Measurements from ENCODE around the gene ELP5. TPM values are rescaled to one million over a fixed set of nuclear protein-coding genes. Genes with fewer than 3 reads are reported as not detected.
A peak's percentile ranks its signal among the peaks of the same experiment; 100 is the strongest.

ELP5 gene
- total and polyA plus RNA-seq, 2 experiments from 2014 or later, result 30.6 to 49.6 TPM

DNA sequence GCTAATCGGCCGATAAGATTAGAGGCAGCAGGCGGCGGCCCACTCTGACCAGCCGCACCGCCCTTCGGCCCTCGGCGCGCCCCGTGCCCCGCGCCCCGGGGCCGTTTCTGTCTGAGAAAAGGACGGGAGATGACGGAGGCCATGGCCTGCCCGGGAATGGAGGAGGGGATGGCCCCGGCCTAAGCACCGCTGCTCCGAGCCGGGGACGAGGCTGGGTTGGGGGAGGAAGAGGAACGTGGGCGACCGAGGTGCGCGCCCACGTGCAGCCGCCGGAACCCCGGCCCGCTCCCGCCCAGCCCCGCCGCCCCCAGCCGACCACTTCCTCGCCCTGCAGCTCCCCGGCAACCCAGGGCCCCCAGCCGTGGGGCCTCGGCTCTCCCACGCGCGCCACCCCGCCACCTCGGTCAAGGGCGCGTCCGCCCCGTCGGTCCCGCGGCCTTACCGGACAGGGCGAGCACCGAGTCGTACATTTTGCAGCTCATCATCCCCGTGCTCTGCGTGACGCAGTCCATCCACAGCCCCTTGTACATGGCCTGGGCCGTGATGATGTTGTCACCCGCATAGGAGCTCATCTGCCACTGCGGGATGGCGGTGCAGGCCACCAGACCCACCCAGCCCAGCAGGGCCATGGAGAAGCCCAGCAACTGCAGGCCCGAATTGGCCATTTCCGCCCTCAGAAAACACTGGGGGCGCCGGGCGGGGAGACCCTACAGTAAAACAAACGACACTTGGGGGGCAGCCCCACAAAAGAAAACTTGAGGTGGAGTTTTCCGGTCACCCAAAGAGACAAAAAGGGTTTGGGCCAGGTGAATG lies 9.6 kb downstream of the ELP5 start:
- H3K27me3 ChIP-seq, result peaks cover 5% of the 10 kb centered on the region
- no peaks in the 10 kb centered on the region for H3K36me3 ChIP-seq (replicated peaks; ENCODE audit: insufficient read depth, low read depth)
- H3K4me2 ChIP-seq, result peak overlapping the region; percentile 78
- peak; percentile 38 for DNase-seq (ENCODE audit: low spot score)
- no peaks in the 10 kb centered on the region for H3K9me2 ChIP-seq (replicated peaks; ENCODE audit: insufficient read depth)
- H2AFZ ChIP-seq, result peak overlapping the region; percentile 61
- TF ChIP-seq EZH2phosphoT487 (IDR thresholded peaks at IDR 0.05; ENCODE audit: low read depth, severe bottlenecking, unreplicated experiment) (peak; percentile 30), EZH2 (IDR thresholded peaks at IDR 0.05; ENCODE audit: borderline replicate concordance) (no peak)
- no peaks in the 10 kb centered on the region for H4K20me1 ChIP-seq (ENCODE audit: insufficient read depth, poor library complexity, severe bottlenecking)
- H3K4me1 ChIP-seq (ENCODE audit: insufficient read depth), result peaks cover 34% of the 10 kb centered on the region
- peak overlapping the region; percentile 94 for H3K27ac ChIP-seq
- H3K9me3 ChIP-seq (ENCODE audit: low read depth), result no peaks in the 10 kb centered on the region
- peaks cover 41% of the 10 kb centered on the region for H3K79me2 ChIP-seq
- H3K4me3 ChIP-seq, result peak overlapping the region; percentile 87
- WGBS (ENCODE audit: low lambda C conversion rate, missing lambda C conversion rate), result 6% methylated on average over 45 of the region's 71 CpGs

DNA sequence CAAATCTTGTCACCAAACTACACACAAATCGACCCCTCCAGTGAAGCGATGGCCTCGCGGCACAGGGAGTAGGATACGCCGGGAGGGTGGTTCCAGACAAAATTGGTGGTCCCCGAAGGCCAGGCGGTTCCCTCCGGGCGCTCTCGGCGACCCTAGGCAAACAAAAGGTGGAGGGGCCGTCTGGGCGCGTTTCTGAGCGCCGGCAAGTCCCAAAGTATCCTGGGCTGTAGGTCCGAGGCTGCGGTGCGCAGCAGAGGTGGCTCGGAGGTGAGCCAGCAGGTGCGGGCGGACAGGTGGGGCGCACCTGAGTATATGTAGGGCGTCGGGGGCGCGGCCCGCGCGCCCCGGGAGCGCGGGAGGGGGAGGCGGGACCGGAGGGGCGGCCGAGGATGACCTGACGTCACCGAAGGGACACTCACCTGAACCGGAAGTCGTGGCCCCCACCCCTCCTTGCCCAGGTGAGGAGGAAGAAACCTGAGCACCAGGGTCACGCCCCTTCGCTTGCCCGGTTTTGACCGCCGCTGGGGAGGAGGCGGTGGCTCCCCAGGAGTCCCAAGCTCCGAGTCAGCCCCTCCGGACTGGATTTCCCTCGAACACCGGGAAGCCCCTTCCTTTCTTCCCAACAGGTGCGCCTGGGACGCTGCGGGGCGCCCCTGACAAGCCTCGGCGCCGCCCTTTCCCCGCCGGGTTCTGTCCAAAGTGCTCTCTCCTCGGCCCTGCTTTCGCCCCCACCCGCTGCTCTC lies 10.3 kb downstream of the ELP5 start, which contains the start of gene CLDN7:
CLDN7 (minus strand) TSS at position 287 of the 743 bp plus-strand sequence. CDS start 435 bp downstream, outside the sequence.
- Histone ChIP-seq H3K4me3 (peak within 1 kb of the TSS; percentile 87), H4K20me1 (ENCODE audit: insufficient read depth, poor library complexity, severe bottlenecking) (no peaks in the 10 kb centered on the region), H3K9me3 (ENCODE audit: low read depth) (no peaks in the 10 kb centered on the region), H3K4me1 (ENCODE audit: insufficient read depth) (peaks cover 34% of the 10 kb centered on the region), H3K9me2 (replicated peaks; ENCODE audit: insufficient read depth) (no peaks in the 10 kb centered on the region), H3K4me2 (peak within 1 kb of the TSS; percentile 85), H3K27me3 (peaks cover 5% of the 10 kb centered on the region), H3K36me3 (replicated peaks; ENCODE audit: insufficient read depth, low read depth) (no peaks in the 10 kb centered on the region), H2AFZ (peak within 1 kb of the TSS; percentile 67), H3K79me2 (peaks cover 34% of the 10 kb centered on the region), H3K27ac (peak within 1 kb of the TSS; percentile 98)
- DNase-seq (ENCODE audit: low spot score), result peak; percentile 95
- WGBS (ENCODE audit: low lambda C conversion rate, missing lambda C conversion rate), result 3% methylated on average over 36 of the region's 64 CpGs
- TF ChIP-seq, protein P1, sequence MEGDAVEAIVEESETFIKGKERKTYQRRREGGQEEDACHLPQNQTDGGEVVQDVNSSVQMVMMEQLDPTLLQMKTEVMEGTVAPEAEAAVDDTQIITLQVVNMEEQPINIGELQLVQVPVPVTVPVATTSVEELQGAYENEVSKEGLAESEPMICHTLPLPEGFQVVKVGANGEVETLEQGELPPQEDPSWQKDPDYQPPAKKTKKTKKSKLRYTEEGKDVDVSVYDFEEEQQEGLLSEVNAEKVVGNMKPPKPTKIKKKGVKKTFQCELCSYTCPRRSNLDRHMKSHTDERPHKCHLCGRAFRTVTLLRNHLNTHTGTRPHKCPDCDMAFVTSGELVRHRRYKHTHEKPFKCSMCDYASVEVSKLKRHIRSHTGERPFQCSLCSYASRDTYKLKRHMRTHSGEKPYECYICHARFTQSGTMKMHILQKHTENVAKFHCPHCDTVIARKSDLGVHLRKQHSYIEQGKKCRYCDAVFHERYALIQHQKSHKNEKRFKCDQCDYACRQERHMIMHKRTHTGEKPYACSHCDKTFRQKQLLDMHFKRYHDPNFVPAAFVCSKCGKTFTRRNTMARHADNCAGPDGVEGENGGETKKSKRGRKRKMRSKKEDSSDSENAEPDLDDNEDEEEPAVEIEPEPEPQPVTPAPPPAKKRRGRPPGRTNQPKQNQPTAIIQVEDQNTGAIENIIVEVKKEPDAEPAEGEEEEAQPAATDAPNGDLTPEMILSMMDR (IDR thresholded peaks at IDR 0.05; ENCODE audit: poor library complexity), result peak; percentile 28
- TF ChIP-seq EZH2phosphoT487 (IDR thresholded peaks at IDR 0.05; ENCODE audit: low read depth, severe bottlenecking, unreplicated experiment) (peak; percentile 23), EZH2 (IDR thresholded peaks at IDR 0.05; ENCODE audit: borderline replicate concordance) (no peak)

DNA sequence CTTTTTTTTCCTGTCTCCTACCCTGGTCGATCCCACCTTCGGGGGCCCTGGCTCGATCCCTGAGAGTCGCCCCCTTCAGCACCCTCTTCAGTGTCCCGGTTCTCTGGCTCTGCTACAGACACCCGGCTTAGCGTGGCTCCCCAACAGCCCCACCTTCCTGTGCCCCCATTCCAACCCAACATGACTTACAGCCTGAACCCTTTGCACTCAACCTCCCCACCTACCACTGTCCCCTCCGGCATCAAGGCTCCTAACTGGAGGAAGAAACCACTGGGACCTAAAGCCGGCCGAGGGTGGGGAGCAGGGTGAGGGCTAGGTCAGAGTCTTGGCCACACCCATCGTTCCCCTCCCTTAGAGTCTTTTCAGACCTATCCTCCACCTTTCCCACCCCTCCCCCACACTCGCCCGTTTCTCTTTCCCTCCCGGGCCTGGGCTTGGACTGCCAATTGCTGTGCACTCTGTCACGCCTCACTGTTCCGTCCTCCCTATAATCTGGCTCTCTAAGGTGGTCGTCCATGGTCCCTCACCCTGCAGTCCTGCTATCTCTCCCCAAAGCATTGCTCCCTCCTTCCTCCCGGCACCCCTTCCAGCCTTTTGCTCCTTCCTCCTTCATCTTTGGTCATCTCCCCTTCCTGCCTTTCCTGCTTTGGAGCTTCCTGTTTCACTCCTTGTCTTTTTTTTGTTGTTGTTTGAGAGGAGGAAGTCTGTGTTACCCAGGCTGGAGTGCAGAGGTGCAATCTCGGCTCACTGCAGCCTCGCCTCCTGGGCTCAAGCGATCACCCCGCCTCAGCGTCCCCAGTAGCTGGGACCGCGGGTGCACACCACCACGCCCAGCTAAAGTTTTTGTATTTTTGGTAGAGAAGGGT lies 11.2 kb downstream of the ELP5 start:
- H3K27ac ChIP-seq, result peak overlapping the region; percentile 98
- no peaks in the 10 kb centered on the region for H4K20me1 ChIP-seq (ENCODE audit: insufficient read depth, poor library complexity, severe bottlenecking)
- H3K4me3 ChIP-seq, result peak overlapping the region; percentile 46
- H3K27me3 ChIP-seq, result peaks cover 5% of the 10 kb centered on the region
- H3K4me1 ChIP-seq (ENCODE audit: insufficient read depth), result peaks cover 27% of the 10 kb centered on the region
- H3K36me3 ChIP-seq (replicated peaks; ENCODE audit: insufficient read depth, low read depth), result no peaks in the 10 kb centered on the region
- peaks cover 29% of the 10 kb centered on the region for H3K79me2 ChIP-seq
- WGBS (ENCODE audit: low lambda C conversion rate, missing lambda C conversion rate), result 12% methylated on average over 23 of the region's 26 CpGs
- TF ChIP-seq EZH2phosphoT487 (IDR thresholded peaks at IDR 0.05; ENCODE audit: low read depth, severe bottlenecking, unreplicated experiment) (no peak), EZH2 (IDR thresholded peaks at IDR 0.05; ENCODE audit: borderline replicate concordance) (no peak)
- TF ChIP-seq, protein P1 (IDR thresholded peaks at IDR 0.05; ENCODE audit: poor library complexity), result no peak
- H2AFZ ChIP-seq, result peak overlapping the region; percentile 67
- H3K4me2 ChIP-seq, result peak overlapping the region; percentile 85
- peak; percentile 88 for DNase-seq (ENCODE audit: low spot score)
- no peaks in the 10 kb centered on the region for H3K9me3 ChIP-seq (ENCODE audit: low read depth)
- H3K9me2 ChIP-seq (replicated peaks; ENCODE audit: insufficient read depth), result no peaks in the 10 kb centered on the region
